Dermis lymphatic vessel endothelial cell (primary cell): Measurements from ENCODE around the gene CFAP20DC. TPM values are rescaled to one million over a fixed set of nuclear protein-coding genes. Genes with fewer than 3 reads are reported as not detected.

Experiments used
- total RNA-seq: library from RNA; depleted of rRNA; stranded (reverse); fragments of >200 nt; gene quantifications from 2 replicates; pipeline ENCODE4 v1.2.1, GENCODE V29; 2014

CFAP20DC gene
- 0.43 and 0.95 TPM in 2 replicates for total RNA-seq

GRCh38 chr3:59049671-59050331, at the start of gene CFAP20DC:
Gene CFAP20DC (minus strand): TSS chr3:59050025. CDS start chr3:59049631, 394 bp downstream.

